Left cardiac atrium (tissue), 4 donors: Measurements from ENCODE around the gene SPECC1L. TPM values are rescaled to one million over a fixed set of nuclear protein-coding genes. Genes with fewer than 3 reads are reported as not detected.

Experiments used
- ATAC-seq, 2 donors: fragments of 200-7000 bp; cut with Tn5 transposase; one replicate each; pipeline ENCODE4 v1.9.1; 2020; ENCODE audit warnings: mild to moderate bottlenecking in 2 of 2, moderate library complexity in 2 of 2
- DNase-seq: peaks from one replicate; pipeline ENCODE4 v3.0.0-alpha.2; 2020
- intact Hi-C, 2 donors: fragments of 100-400 bp; cut with DNase I; formaldehyde crosslinking; loops; one replicate each; pipeline versions ENCODE4 v1.14.1 to v1.15.1; 2022 to 2023
- total RNA-seq, 2 donors: library from RNA; stranded (reverse); fragmentation: NEBNext Ultra II Directional; extraction: Animal tissue kit (Norgen Biotek cat#: 25700); gene quantifications; one replicate each; pipeline ENCODE4 v1.2.1, GENCODE V29; 2021
- donor health status: DM: no; HTN: yes; CAD: no.
- donor health status: DM: no; HTN: yes; CAD: no; lungs with severe emphysema.
- donor health status: DM: yes; HTN: yes; CAD: no.
- donor health status: Dilated cardiomyopathy.

The SPECC1L gene
- total RNA-seq, 2 donors from 2014 or later, result 54.5 to 59.1 TPM

GRCh38 chr22:24417200-24417599, 146.6 kb downstream of the SPECC1L start:
- intact Hi-C loops, result no loop called here
- no peak for ATAC-seq
- DNase-seq, result no peak

- intact Hi-C loops, result no loop called here
- DNase-seq, result no peak
- ATAC-seq, result no peak
Measured at GRCh38 chr22:24417901-24418641, 147.4 kb downstream of the SPECC1L start.

- ATAC-seq (no peak), DNase-seq (no peak)
- intact Hi-C loops, result no loop called here
Measured at GRCh38 chr22:24418786-24419474, 148.3 kb downstream of the SPECC1L start.

- no peak for DNase-seq
- intact Hi-C loops, result no loop called here
- ATAC-seq, result no peak
Measured at GRCh38 chr22:24419475-24419850, 148.8 kb downstream of the SPECC1L start.

GRCh38 chr22:24420072-24420976, 149.7 kb downstream of the SPECC1L start:
- DNase-seq, result no peak
- intact Hi-C loops, result loop anchor here (5.0 kb wide), 3 partner anchors 67 to 102 kb away; no protein-coding TSS in a partner anchor
- peak; percentile 6 to 21 for ATAC-seq

DNA sequence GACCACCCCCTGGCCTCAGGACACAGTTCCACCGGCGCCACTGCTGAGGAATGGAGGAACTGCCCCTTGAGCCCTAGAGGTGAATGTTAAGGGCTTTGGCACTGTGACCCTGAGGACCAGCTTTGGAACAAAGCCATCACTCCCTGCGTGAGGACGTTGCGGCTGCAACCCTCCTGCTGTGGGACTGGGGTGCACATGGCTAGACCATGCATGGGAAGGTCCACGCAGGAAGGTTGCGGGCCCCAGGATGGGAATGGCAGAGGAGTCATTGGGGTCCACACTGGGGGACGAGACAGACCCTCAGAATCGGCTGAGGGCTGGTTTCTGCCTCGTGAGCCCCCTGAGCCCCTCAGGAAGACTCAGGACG, 150.3 kb downstream of the SPECC1L start:
- no peak for DNase-seq
- intact Hi-C loops, result loop anchor here (5.0 kb wide), 3 partner anchors 66 to 101 kb away; no protein-coding TSS in a partner anchor
- no peak for ATAC-seq

GRCh38 chr22:24421428-24421931, 150.8 kb downstream of the SPECC1L start:
- ATAC-seq (no peak), DNase-seq (no peak)
- intact Hi-C loops, result loop anchor here (5.0 kb wide), 3 partner anchors 66 to 101 kb away; no protein-coding TSS in a partner anchor

- intact Hi-C loops, result loop anchor here (5.0 kb wide), 3 partner anchors 65 to 100 kb away; no protein-coding TSS in a partner anchor
- DNase-seq (no peak), ATAC-seq (no peak)
Measured at GRCh38 chr22:24422102-24422665, 151.6 kb downstream of the SPECC1L start.

DNA sequence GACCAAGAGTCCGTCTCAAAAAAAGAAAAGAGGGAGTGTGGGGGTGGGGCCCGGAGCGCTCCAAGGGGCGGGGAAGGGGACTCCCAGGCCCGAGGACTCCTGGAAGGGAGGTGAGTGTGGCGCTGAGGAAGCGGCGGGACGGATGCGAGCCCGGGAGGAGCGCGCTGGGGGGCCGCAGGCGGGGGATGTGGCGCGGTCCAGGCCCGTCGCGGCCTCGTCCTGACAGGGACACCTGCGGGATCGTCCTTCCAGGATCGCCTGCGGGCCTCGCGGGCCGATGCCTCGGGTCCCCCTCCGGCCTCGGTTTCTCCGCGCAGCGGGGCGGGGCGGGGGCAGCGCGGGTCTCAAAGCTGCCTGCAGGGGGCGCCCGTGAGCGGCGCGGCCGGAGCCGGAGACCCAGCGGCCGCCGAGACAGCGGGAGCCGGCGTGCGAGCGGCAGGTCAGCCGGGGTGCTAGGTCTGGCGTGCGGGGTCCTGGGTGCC, 152.9 kb downstream of the SPECC1L start:
- ATAC-seq (peak; percentile 78 to 81), DNase-seq (peak; percentile 73)
- intact Hi-C loops, result loop anchor here (5.0 kb wide), 3 partner anchors 64 to 99 kb away; no protein-coding TSS in a partner anchor

- DNase-seq (no peak), ATAC-seq (peak; percentile 17 to 20)
- intact Hi-C loops, result loop anchor here (5.0 kb wide), 3 partner anchors 63 to 98 kb away; no protein-coding TSS in a partner anchor
Measured at GRCh38 chr22:24424001-24424900, 153.6 kb downstream of the SPECC1L start.

DNA sequence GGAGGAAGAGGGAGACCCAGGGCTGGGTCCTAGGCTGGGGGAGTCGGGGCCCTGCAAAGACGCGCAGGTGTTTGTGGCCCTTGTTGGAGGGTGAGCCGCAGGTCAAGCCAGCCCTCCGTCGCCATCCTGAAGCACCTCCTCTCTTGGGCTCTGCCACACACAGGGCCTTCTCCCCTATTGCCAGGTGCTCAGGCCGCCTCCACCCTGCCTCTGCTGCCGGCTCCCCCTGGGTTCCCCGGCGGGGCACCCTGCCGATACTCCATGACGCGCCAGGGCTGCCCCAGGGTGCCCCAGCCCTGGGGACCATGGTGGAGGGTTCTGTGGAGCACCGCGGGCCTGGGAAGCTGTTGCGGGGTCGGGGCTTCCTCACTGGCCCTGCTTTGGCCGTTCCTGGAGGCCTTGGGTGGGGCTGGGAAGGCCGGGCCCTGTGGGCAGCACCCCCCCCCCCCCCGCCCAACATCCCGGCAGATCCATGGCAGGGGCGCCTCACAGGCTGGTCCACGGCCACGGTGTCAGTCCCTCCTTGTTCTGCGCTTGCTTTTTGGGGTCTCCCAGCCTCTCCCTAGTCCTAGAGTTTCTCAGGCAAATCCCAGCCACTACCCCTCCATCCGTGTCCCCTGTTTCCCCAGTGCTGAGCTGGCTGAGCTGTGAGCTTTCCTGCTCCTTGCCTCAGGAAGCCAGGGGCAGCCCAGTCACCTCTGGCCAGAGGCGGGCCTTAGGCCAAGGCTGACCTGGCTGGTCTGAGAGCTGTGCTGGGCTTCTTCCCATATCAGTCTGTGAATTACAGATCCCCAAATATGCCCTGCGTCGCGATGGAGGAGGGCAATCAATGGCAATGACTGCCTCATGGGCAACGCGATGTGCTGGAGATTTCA, 154.5 kb downstream of the SPECC1L start:
- DNase-seq, result no peak

GRCh38 chr22:24426436-24426835, 155.8 kb downstream of the SPECC1L start:
- intact Hi-C loops, result no loop called here
- no peak for DNase-seq

More for the DNA sequence above, 154.5 kb downstream of the SPECC1L start:
- intact Hi-C loops, result loop anchor here (5.0 kb wide), 3 partner anchors 62 to 97 kb away; no protein-coding TSS in a partner anchor
- no peak for ATAC-seq

GRCh38 chr22:24426851-24427499, 156.3 kb downstream of the SPECC1L start:
- DNase-seq (no peak), ATAC-seq (no peak)
- intact Hi-C loops, result no loop called here

More at GRCh38 chr22:24426436-24426835, 155.8 kb downstream of the SPECC1L start:
- no peak for ATAC-seq

- no peak for ATAC-seq
- intact Hi-C loops, result no loop called here
- DNase-seq, result no peak
Measured at GRCh38 chr22:24427500-24428164, 157.0 kb downstream of the SPECC1L start, which contains the start of gene ADORA2A. TSS of gene ADORA2A (plus strand) at chr22:24427599. CDS start at chr22:24433405, 5,806 bp downstream.

DNA sequence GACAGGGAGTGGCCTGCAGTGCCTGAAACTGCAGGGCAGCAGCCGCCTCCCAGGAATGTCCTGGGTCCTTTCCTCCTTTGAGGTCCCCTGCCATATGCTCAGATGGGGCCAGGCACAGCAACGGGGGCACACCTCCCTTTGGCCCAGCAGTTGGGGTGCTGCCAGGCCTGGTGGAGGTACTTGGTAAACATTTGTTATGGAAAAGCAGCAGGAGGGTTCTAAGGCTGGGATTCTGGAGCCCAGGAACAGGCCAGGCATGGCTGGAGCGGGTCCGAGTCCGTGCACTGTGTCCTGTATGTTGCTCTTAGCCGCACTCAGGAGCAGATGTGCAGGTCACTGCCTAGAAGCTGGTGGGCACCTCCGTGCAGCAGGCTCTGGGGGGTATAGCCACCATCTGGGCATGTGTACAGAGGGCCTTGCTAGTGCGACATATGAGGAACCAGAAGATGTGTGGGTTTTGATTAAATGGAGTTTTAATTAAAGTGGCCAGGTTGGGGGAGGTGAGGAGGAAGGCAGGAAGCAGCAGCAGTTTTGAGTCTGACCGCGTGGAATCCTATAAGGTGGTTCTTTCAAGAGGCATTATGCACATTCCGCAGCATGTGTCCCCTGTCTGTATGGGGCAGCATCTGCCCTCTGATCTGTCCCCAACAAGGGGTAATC, 158.2 kb downstream of the SPECC1L start:
- intact Hi-C loops, result no loop called here
- DNase-seq (peak; percentile 16), ATAC-seq (no peak)
